Activated CD4-positive, alpha-beta T cell treated with anti-CD3 and anti-CD28 coated beads, Interleukin-2, amount 50 U/mL, for 16 hours (primary cell): ENCODE data around the gene TLK1.

ENCODE experiments used
- DNase-seq: peaks from one replicate; pipeline ENCODE4 v3.0.0-alpha.2; 2020

Gene TLK1

DNA sequence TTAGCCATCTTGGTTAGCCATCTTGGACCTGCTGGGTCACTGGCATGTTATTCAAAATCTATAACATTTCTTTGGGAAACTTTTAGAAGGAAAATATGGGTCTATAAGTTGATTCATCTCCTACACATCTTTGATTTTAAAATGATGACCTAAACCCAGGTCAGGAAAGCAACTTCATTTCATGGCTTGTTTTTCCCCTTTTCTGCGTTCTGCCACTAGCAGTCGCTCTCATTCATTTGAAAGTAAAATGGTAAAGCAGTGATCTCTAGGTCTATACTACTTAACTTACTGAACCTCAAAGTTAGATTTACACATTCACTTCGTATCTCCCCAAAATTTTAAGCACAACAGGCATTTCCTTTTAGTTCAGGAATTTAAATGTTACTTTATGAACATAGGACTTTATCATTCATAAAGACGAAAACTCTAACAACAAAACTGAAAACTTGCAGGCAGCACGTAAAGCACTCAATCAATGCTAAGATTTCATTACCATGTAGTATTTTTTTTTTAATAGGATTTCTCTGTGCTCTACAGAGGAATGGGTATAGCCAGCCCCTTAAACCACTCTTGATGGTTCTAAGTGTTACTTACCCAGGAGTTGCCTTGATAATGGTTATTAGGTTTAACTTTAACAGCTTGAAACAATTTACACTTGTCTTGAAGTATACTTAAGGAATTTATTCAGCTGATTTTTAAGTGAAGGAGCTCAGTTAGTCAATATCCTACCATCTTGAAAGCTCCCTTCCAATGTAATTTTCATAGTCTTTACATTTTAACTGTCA is 169.1 kb downstream of the TLK1 start:
- no peak for DNase-seq

- DNase-seq = no peak
Measured at GRCh38 chr2:170986566-170987258, 174.0 kb downstream of the TLK1 start.

DNA sequence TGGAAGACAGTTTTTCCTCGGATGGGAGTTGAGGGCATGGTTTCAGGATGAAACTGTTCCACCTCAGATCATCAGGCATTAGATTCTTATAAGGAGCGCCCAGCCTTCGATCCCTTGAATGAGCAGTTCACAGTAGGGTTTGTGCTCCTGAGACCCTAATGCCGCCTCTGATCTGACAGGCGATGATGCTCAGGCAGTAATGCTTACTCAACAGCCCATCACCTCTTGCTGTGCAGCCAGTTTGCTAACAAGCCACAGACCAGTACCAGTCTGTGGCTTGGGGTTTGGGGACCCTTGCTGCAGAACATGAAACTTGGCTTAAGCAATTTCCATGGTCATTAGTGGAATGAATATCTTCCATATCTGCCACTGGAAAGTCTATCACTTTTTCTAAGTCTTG is 175.3 kb downstream of the TLK1 start:
- DNase-seq = no peak

DNA sequence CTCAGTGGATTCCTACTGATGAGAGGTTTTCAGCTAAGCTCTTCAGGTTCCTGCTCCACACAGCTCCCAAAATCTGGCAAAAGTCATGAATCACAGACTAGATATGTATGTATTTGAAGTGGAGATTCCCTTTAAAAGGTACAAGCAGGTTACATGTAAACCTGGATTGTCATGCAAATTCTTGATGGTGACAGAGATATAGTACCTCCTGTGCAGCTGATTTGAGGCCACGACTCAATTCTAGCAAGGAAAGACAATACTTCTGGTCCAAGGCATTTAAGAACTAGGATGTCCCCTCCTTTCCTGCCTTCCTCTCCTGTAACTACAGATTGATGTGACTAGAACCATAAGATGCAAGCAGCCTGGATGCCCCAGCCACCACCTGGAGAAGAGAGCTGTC is 176.6 kb downstream of the TLK1 start:
- DNase-seq = no peak

DNA sequence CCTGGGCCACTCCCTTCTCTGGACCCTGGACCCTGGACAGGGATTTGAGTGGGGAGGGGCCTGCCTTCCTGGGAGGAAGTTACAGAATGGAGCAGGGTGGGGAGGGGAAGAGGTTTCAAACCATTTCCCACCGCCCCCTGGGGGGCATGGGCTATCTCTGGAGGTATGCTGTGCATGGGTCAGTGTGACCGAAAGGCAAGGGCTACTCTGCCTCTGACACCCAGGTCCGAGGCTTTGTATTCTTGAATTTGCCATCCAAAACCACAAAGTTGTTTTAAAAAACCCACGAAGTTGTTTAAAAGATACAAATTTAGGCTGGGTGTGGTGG is 184.8 kb downstream of the TLK1 start:
- no peak for DNase-seq

GRCh38 chr2:170975127-170975942 is 185.4 kb downstream of the TLK1 start:
- no peak for DNase-seq

GRCh38 chr2:170974304-170974993 is 186.2 kb downstream of the TLK1 start:
- no peak for DNase-seq

GRCh38 chr2:170973492-170974303 is 187.0 kb downstream of the TLK1 start:
- DNase-seq = peak; percentile 81

- DNase-seq = no peak
Measured at GRCh38 chr2:170973225-170973491, 187.5 kb downstream of the TLK1 start.

DNA sequence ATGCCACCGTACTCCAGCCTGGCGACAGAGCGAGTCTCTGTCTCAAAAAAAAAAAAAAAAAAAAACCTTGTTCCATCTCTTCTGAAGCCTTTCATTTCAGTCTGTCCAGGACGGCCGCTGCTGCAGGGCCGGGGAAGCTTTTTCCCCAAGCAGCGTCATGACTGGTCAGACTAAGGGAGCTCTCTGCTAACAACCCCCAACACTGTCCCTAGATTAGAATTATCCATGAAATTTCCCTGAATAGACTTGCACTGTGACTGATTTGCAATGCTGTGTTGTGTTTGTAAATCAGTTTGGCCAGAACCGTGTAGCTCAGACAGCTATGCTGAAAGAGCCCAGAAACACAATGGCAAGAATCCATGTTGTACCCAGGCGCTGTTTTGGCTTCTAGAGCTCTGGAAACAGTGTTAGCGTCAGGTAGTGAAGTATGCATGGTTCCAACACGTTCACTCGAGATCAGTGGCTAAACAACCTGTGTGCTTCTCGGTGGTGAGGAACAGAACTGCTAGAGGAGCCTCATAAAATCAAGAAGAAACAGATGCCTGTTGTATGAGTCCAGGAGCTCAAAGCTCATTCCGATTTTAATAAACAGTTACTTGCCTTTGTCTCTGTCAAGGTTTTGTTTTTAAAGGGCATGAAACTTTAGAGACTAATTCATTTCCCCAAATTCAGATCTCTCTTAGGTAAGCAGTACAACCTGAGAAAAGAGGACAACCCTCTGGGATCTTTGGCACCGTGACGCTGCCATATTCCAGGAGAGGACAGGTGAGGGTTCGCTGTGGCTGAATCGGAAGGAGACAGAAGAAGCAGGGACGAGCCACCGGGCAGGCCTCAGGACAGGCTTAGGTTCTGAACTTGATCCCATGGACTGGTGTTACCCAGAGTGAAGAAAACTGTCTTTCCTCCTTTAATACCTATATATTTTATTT is 188.1 kb downstream of the TLK1 start:
- no peak for DNase-seq

GRCh38 chr2:170971071-170971470 is 189.6 kb downstream of the TLK1 start:
- no peak for DNase-seq

GRCh38 chr2:170969872-170970496 is 190.7 kb downstream of the TLK1 start:
- DNase-seq = no peak

GRCh38 chr2:170969030-170969429 is 191.7 kb downstream of the TLK1 start:
- DNase-seq = no peak

DNA sequence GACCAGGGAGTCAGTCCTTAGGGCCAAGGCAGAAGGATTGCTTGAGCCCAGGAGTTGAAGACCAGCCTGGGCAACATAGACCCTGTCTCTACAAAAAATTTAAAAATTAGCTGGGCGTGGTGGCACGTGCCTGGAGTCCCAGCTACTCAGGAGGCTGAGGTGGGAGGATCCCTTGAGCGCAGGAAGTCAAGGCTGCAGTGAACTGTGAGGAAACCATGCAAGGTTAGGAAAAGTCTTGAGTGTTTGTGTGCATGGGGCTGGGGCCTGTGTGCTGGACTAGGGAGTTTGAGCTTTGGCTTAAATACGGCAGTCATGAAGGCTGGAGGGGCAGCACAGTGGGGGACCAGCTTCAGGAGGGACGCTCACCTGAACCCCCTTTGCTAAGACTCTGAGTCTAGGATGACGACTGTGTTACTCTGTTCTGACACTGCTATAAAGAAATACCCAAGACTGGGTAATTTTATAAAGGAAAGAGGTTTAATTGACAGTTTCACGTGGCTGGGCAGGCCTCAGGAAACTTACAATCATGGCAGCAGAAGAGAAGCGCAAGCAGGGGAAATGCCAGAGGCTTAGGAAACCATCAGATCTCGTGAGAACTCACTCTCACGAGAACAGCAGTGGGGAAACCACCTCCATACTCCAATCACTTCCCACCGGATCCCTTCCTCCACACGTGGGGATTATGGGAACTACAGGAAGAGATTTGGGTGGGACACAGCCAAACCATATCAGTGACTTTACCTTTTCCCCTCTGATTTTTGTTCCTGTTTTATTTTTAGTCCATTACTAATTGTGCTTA is 192.3 kb downstream of the TLK1 start:
- no peak for DNase-seq

GRCh38 chr2:170967553-170967952 is 193.1 kb downstream of the TLK1 start:
- no peak for DNase-seq

DNA sequence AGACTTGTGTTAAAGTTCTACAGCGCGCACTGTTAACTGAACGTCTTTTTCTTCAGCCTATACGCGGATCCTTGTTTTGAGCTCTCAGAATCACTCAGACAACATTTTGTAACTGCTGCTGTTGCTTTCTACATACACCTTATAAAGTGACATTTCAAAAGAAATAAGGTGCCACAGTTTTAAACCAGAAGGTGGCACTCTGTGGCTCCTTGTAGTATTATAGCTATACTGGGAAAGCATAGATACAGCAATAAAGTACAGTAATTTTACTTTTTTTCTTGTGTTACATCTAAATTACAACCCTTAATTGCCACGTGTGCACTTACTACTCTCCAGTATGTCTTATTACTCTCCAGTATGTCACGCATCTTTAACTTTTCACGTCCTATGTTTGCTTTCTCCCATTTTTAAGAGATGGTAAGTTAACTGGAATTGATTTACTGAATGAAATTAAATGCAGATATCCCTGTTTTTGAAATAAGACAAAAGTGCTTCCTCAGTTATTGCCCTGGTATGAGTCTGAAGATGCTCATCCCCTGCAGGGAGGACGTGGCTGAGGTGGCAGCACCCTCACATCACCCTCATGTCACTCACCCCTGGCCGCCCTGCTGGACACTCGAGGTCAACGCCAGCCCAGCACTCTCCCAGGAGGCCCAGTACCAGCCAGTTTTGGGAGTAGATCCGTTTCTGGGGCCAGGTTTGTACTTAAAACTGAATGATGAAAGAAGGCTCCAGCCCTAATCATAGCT is 193.9 kb downstream of the TLK1 start:
- DNase-seq = no peak

DNA sequence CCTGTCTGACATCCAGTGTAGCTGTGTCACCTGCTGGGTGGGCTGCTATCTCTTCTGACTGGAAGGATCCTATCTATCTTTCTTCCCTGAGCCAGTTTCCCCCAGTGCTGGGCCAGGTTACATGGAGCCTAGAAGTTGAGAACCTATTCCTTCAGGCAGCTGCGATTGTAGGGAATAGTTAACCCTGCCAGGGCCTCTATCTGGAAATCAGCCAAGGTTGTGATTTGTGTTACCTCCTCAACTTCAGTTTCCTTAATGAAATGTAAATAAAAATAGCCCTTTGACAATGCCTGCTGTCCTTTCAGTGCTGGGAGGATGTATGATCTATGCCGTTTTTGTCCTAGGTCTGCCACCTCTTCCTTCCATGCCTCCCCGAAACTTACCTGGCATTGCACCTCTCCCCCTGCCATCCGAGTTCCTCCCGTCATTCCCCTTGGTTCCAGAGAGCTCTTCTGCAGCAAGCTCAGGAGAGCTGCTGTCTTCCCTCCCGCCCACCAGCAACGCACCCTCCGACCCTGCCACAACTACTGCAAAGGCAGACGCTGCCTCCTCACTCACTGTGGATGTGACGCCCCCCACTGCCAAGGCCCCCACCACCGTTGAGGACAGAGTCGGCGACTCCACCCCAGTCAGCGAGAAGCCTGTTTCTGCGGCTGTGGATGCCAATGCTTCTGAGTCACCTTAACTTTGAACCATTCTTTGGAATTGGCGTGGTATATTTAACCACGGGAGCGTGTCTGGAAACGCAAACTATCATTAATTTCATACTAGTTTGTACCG is 195.1 kb downstream of the TLK1 start:
- no peak for DNase-seq

DNA sequence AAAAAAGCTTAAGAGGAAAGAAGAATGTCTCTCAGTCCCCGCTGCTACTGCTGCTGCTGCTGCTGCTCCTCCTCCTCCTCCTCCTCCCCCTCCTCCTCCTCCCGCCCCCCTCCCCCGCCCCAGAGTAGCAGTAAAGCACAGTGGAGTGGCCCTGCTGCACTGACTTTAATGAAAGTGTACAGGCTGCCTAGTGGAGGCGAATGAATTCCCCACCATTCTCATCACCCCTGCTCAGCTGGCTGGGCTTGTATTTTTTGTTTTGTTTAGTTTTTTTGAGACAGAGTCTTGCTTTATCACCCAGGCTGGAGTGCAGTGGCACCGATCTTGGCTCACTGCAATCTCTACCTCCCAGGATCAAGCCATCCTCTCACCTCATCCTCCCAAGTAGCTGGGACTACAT is 197.3 kb downstream of the TLK1 start:
- DNase-seq = no peak

- DNase-seq = no peak
Measured at GRCh38 chr2:170953941-170954340, 206.8 kb downstream of the TLK1 start.
